ENCODE data around the gene PHF21A.

Gene PHF21A

DNA sequence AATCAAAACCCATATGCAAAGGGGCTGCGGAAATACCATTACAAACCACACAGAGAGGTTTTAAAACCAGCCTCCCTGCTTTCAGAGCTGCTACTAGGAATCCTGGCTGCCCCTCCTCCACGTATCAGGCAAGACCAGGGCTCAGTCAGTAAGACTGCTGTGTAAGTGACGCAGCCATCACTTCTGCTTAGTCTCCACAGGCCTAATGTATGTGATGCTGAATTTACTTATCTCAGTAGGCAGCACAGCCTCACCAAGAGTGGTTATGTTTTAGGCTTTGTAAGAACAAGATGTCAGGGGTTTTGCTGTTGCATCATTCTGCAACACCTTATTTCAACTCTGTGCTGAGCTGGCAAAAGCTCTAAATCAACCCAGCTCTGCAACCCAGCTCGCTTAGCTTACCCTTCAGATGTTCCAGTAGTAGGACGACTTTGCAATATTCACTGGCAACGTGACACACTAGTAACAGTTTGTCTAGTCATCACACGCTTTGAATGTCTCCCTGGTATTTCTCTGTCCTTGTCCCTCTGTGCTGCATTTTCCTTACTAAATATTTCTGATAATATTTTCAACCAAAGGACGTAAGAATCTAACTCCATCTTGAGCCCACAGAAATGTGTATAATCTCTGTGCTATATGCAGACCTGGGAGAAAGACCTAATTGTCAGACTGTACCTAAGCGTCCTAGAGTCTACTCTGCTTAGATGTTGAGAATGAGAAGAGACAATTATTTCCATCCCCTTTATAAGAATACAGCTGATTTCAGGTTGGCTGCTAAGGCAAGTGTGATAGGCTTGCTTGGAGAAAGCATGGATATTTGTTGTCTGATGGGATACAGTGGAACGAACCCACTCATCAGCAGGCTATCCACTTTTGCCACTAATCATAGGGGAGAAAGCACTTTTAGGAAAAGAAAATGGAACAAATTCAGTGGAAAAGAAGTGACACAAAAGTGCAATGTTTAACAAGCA lies 126.6 kb downstream of the PHF21A start:
- TF ChIP-seq TAF1 (IDR thresholded peaks at IDR 0.05; ENCODE audit: borderline replicate concordance, insufficient read depth, low read length) (no peak), POLR2AphosphoS5 (IDR thresholded peaks at IDR 0.05; ENCODE audit: low read depth, low read length) (no peak), SIN3A (IDR thresholded peaks at IDR 0.05; ENCODE audit: borderline replicate concordance, insufficient read depth, low read length) (no peak), FOXP2 (optimal IDR thresholded peaks at IDR 0.05; ENCODE audit: borderline replicate concordance, extremely low read depth, extremely low read length, insufficient read depth) (no peak)
- TF ChIP-seq, protein P1, sequence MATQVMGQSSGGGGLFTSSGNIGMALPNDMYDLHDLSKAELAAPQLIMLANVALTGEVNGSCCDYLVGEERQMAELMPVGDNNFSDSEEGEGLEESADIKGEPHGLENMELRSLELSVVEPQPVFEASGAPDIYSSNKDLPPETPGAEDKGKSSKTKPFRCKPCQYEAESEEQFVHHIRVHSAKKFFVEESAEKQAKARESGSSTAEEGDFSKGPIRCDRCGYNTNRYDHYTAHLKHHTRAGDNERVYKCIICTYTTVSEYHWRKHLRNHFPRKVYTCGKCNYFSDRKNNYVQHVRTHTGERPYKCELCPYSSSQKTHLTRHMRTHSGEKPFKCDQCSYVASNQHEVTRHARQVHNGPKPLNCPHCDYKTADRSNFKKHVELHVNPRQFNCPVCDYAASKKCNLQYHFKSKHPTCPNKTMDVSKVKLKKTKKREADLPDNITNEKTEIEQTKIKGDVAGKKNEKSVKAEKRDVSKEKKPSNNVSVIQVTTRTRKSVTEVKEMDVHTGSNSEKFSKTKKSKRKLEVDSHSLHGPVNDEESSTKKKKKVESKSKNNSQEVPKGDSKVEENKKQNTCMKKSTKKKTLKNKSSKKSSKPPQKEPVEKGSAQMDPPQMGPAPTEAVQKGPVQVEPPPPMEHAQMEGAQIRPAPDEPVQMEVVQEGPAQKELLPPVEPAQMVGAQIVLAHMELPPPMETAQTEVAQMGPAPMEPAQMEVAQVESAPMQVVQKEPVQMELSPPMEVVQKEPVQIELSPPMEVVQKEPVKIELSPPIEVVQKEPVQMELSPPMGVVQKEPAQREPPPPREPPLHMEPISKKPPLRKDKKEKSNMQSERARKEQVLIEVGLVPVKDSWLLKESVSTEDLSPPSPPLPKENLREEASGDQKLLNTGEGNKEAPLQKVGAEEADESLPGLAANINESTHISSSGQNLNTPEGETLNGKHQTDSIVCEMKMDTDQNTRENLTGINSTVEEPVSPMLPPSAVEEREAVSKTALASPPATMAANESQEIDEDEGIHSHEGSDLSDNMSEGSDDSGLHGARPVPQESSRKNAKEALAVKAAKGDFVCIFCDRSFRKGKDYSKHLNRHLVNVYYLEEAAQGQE (IDR thresholded peaks at IDR 0.05; ENCODE audit: insufficient read depth in 1 of 2, low read depth in 2 of 2, low read length in 2 of 2), result no peak

DNA sequence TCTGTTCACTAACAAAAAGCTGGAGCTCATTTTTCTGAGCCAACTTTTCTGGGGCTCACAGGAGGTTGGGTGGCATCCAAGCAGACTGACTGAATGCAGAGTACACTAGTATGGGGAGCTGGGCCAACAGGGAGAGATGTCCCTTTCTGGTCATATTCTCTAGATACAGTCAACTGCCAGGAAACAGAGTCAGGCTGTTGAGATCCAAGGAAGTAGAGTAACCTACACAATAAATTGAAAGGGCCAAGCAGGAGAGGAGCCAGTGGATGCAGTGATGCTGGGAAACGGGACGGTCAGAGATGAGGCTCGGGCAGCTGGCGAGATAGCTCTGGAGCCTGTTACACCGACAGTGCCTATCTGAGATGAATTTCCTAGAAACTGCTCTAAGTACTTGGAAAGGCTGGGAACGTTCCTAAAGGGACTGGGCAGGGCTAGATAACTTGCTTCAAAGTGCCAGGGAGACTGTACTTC lies 127.7 kb downstream of the PHF21A start:
- TF ChIP-seq, protein P1 (IDR thresholded peaks at IDR 0.05; ENCODE audit: insufficient read depth in 1 of 2, low read depth in 2 of 2, low read length in 2 of 2), result no peak

DNA sequence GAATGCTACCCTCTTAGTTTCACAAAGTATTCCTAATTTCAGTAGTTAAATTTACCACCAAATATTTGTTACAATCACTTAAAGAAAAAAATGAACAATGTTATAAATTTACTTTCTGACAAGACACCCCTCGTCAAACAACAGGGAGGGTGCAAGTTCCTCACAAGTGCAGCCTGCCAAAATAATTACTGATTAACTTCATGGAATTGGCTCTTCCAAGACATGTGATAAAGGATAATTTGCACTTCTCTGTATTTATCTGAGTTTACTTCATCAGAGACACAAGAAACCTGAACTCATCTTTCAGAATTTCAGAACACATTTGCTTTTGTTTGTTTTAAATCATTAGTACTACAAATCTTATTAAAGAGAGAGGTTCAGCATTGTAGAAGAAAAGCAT lies 132.3 kb downstream of the PHF21A start:
- no peak for TF ChIP-seq TAF1 (IDR thresholded peaks at IDR 0.05; ENCODE audit: borderline replicate concordance, insufficient read depth, low read length)
- TF ChIP-seq SIN3A (IDR thresholded peaks at IDR 0.05; ENCODE audit: borderline replicate concordance, insufficient read depth, low read length), result no peak
- no peak for TF ChIP-seq FOXP2 (optimal IDR thresholded peaks at IDR 0.05; ENCODE audit: borderline replicate concordance, extremely low read depth, extremely low read length, insufficient read depth)
- TF ChIP-seq, protein P1 (IDR thresholded peaks at IDR 0.05; ENCODE audit: insufficient read depth in 1 of 2, low read depth in 2 of 2, low read length in 2 of 2), result no peak
- TF ChIP-seq POLR2AphosphoS5 (IDR thresholded peaks at IDR 0.05; ENCODE audit: low read depth, low read length), result no peak

DNA sequence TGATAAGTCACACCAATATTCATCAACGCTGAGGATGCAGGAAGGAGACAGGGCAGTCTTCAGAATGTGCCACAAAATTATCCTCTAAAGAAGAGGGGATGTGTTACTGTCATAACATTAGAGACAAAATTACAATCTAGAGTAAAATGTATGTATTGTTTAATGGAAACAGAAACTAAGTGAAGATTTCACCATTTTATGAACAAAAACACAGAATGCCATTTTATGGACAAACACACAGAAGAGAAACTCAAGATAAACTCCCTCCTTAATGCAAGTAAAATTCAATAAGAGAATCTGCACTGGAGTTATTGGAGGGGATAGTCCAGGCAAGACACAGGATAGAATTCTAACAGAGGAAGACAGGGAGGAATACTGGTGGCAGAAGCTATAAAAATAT lies 136.0 kb downstream of the PHF21A start:
- TF ChIP-seq, protein P1 (IDR thresholded peaks at IDR 0.05; ENCODE audit: insufficient read depth in 1 of 2, low read depth in 2 of 2, low read length in 2 of 2), result no peak
- no peak for TF ChIP-seq TAF1 (IDR thresholded peaks at IDR 0.05; ENCODE audit: borderline replicate concordance, insufficient read depth, low read length)

DNA sequence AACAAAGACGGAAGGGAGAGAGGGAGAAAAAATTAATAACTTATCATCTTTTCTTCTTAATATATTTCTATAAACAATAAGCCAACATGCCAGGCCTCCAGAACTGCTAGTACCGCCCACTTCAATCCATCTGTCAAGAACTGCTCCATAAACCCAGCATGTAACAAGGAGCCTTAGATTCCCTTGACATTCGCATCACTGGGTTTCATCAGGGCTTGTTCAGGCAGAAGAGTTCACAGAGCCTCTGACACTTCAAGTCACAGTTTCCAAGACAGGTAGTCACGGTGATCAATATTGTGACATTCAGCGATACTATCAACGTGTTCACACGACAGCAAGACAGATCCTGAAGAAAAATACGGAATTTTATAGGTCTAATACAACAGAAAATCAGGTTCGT lies 137.1 kb downstream of the PHF21A start:
- TF ChIP-seq TAF1 (IDR thresholded peaks at IDR 0.05; ENCODE audit: borderline replicate concordance, insufficient read depth, low read length) (no peak), FOXP2 (optimal IDR thresholded peaks at IDR 0.05; ENCODE audit: borderline replicate concordance, extremely low read depth, extremely low read length, insufficient read depth) (no peak)

Data from PFSK-1 (cell line).